ENCODE results near the gene EVC. TPM values are rescaled to one million over a fixed set of nuclear protein-coding genes. Genes with fewer than 3 reads are reported as not detected.

Gene EVC
- total and polyA plus RNA-seq, 2 donors (not counting 1 experiment from before 2014, with no cell fraction given), result 4.9 to 39.0 TPM

- Histone ChIP-seq H3K27me3 (ENCODE audit: control insufficient read depth, insufficient read depth, low read length) (no peaks in the 10 kb centered on the region), H3K79me2 (ENCODE audit: control insufficient read depth, insufficient read depth, low read length) (no peaks in the 10 kb centered on the region), H3K36me3 (ENCODE audit: control insufficient read depth, insufficient read depth, low read length) (peaks cover 16% of the 10 kb centered on the region), H3K4me3 (replicated peaks in 1 of 4; ENCODE audit: control extremely low read depth in 1 of 4, insufficient read depth in 1 of 4, low read depth in 3 of 4, low read length in 4 of 4) (no peak overlapping the region), H3K9ac (ENCODE audit: insufficient read depth, low read length) (no peak overlapping the region), H2AFZ (ENCODE audit: low read length) (no peak overlapping the region), H3K4me1 (ENCODE audit: control insufficient read depth, extremely low read depth, insufficient read depth, low read length) (no peaks in the 10 kb centered on the region), H3K27ac (ENCODE audit: insufficient read depth, low read length) (no peak overlapping the region), H3K9me3 (ENCODE audit: control insufficient read depth, insufficient read depth, low read depth, low read length) (no peaks in the 10 kb centered on the region), H3K4me2 (ENCODE audit: extremely low read depth, insufficient read depth, low read length) (no peak overlapping the region), H4K20me1 (ENCODE audit: control insufficient read depth, extremely low read depth, insufficient read depth, low read length) (no peaks in the 10 kb centered on the region)
- DNase-seq (ENCODE audit: low read depth in 2 of 2), result no peak
- TF ChIP-seq EZH2 (IDR thresholded peaks at IDR 0.05; ENCODE audit: low read length, missing control alignments) (no peak), CTCF (conservative IDR thresholded peaks at IDR 0.05 in 1 of 2, IDR thresholded peaks at IDR 0.05 in 1 of 2; ENCODE audit: low read depth in 1 of 2, low read length in 2 of 2) (no peak)
Measured at GRCh38 chr4:5796976-5797375, 86.0 kb downstream of the EVC start.

- no peak for TF ChIP-seq EZH2 (IDR thresholded peaks at IDR 0.05; ENCODE audit: low read length, missing control alignments)
- TF ChIP-seq CTCF (conservative IDR thresholded peaks at IDR 0.05 in 1 of 2, IDR thresholded peaks at IDR 0.05 in 1 of 2; ENCODE audit: low read depth in 1 of 2, low read length in 2 of 2), result no peak
- Histone ChIP-seq H3K27ac (ENCODE audit: insufficient read depth, low read length) (no peak overlapping the region), H3K27me3 (ENCODE audit: control insufficient read depth, insufficient read depth, low read length) (no peaks in the 10 kb centered on the region), H3K79me2 (ENCODE audit: control insufficient read depth, insufficient read depth, low read length) (no peaks in the 10 kb centered on the region), H2AFZ (ENCODE audit: low read length) (no peak overlapping the region), H3K9me3 (ENCODE audit: control insufficient read depth, insufficient read depth, low read depth, low read length) (no peaks in the 10 kb centered on the region), H3K36me3 (ENCODE audit: control insufficient read depth, insufficient read depth, low read length) (peaks cover 16% of the 10 kb centered on the region), H3K4me3 (replicated peaks in 1 of 4; ENCODE audit: control extremely low read depth in 1 of 4, insufficient read depth in 1 of 4, low read depth in 3 of 4, low read length in 4 of 4) (no peak overlapping the region), H4K20me1 (ENCODE audit: control insufficient read depth, extremely low read depth, insufficient read depth, low read length) (no peaks in the 10 kb centered on the region), H3K4me1 (ENCODE audit: control insufficient read depth, extremely low read depth, insufficient read depth, low read length) (no peaks in the 10 kb centered on the region), H3K4me2 (ENCODE audit: extremely low read depth, insufficient read depth, low read length) (no peak overlapping the region), H3K9ac (ENCODE audit: insufficient read depth, low read length) (no peak overlapping the region)
- DNase-seq (ENCODE audit: low read depth in 2 of 2), result no peak
Measured at GRCh38 chr4:5797866-5798265, 86.9 kb downstream of the EVC start.

GRCh38 chr4:5798462-5798861, 87.5 kb downstream of the EVC start:
- Histone ChIP-seq H3K36me3 (ENCODE audit: control insufficient read depth, insufficient read depth, low read length) (peaks cover 18% of the 10 kb centered on the region), H3K4me1 (ENCODE audit: control insufficient read depth, extremely low read depth, insufficient read depth, low read length) (no peaks in the 10 kb centered on the region), H3K9me3 (ENCODE audit: control insufficient read depth, insufficient read depth, low read depth, low read length) (no peaks in the 10 kb centered on the region), H2AFZ (ENCODE audit: low read length) (no peak overlapping the region), H3K4me2 (ENCODE audit: extremely low read depth, insufficient read depth, low read length) (no peak overlapping the region), H3K27me3 (ENCODE audit: control insufficient read depth, insufficient read depth, low read length) (no peaks in the 10 kb centered on the region), H3K4me3 (replicated peaks in 1 of 4; ENCODE audit: control extremely low read depth in 1 of 4, insufficient read depth in 1 of 4, low read depth in 3 of 4, low read length in 4 of 4) (no peak overlapping the region), H3K27ac (ENCODE audit: insufficient read depth, low read length) (no peak overlapping the region), H3K79me2 (ENCODE audit: control insufficient read depth, insufficient read depth, low read length) (no peaks in the 10 kb centered on the region), H3K9ac (ENCODE audit: insufficient read depth, low read length) (no peak overlapping the region), H4K20me1 (ENCODE audit: control insufficient read depth, extremely low read depth, insufficient read depth, low read length) (no peaks in the 10 kb centered on the region)
- no peak for DNase-seq (ENCODE audit: low read depth in 2 of 2)
- TF ChIP-seq CTCF (conservative IDR thresholded peaks at IDR 0.05 in 1 of 2, IDR thresholded peaks at IDR 0.05 in 1 of 2; ENCODE audit: low read depth in 1 of 2, low read length in 2 of 2) (no peak), EZH2 (IDR thresholded peaks at IDR 0.05; ENCODE audit: low read length, missing control alignments) (no peak)

Measured in fibroblast of lung (primary cell).